ENCODE data around the gene KRTAP10-3.
"Not testable (repeated sequence)": the region's sequence is repeated elsewhere in the genome, so short reads cannot be mapped to it uniquely, and the experiment has no call there.

DNA sequence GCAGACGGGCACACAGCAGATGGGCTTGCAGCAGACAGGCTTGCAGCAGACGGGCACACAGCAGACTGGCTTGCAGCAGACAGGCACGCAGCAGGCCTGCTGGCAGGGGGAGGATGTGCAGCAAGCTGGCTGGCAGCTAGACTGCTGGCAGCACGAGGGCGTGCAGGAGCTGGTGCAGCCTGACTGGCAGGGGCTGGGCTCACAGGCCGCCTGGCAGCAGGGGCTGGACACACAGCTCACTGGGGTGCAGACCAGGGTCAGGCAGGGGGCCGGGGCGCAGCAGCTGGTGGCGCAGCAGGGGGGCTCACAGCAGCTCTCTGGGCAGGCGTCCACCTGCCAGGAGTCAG lies 293 bp downstream of the KRTAP10-3 start:
- TF ChIP-seq EZH2 (IDR thresholded peaks at IDR 0.05), result not testable (repeated sequence)
- TF ChIP-seq, protein P1, sequence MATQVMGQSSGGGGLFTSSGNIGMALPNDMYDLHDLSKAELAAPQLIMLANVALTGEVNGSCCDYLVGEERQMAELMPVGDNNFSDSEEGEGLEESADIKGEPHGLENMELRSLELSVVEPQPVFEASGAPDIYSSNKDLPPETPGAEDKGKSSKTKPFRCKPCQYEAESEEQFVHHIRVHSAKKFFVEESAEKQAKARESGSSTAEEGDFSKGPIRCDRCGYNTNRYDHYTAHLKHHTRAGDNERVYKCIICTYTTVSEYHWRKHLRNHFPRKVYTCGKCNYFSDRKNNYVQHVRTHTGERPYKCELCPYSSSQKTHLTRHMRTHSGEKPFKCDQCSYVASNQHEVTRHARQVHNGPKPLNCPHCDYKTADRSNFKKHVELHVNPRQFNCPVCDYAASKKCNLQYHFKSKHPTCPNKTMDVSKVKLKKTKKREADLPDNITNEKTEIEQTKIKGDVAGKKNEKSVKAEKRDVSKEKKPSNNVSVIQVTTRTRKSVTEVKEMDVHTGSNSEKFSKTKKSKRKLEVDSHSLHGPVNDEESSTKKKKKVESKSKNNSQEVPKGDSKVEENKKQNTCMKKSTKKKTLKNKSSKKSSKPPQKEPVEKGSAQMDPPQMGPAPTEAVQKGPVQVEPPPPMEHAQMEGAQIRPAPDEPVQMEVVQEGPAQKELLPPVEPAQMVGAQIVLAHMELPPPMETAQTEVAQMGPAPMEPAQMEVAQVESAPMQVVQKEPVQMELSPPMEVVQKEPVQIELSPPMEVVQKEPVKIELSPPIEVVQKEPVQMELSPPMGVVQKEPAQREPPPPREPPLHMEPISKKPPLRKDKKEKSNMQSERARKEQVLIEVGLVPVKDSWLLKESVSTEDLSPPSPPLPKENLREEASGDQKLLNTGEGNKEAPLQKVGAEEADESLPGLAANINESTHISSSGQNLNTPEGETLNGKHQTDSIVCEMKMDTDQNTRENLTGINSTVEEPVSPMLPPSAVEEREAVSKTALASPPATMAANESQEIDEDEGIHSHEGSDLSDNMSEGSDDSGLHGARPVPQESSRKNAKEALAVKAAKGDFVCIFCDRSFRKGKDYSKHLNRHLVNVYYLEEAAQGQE (IDR thresholded peaks at IDR 0.05; ENCODE audit: low read depth), result not testable (repeated sequence)
- TF ChIP-seq, protein P2, sequence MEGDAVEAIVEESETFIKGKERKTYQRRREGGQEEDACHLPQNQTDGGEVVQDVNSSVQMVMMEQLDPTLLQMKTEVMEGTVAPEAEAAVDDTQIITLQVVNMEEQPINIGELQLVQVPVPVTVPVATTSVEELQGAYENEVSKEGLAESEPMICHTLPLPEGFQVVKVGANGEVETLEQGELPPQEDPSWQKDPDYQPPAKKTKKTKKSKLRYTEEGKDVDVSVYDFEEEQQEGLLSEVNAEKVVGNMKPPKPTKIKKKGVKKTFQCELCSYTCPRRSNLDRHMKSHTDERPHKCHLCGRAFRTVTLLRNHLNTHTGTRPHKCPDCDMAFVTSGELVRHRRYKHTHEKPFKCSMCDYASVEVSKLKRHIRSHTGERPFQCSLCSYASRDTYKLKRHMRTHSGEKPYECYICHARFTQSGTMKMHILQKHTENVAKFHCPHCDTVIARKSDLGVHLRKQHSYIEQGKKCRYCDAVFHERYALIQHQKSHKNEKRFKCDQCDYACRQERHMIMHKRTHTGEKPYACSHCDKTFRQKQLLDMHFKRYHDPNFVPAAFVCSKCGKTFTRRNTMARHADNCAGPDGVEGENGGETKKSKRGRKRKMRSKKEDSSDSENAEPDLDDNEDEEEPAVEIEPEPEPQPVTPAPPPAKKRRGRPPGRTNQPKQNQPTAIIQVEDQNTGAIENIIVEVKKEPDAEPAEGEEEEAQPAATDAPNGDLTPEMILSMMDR (IDR thresholded peaks at IDR 0.05 in 2 of 3, conservative IDR thresholded peaks at IDR 0.05 in 1 of 3; ENCODE audit: borderline replicate concordance in 1 of 3, insufficient read depth in 1 of 3, low read depth in 2 of 3, low read length in 2 of 3), result not testable (repeated sequence)
